HG03439 (cell line): Measurements from ENCODE around the gene RAMP1.
"Not testable (repeated sequence)": the region's sequence is repeated elsewhere in the genome, so short reads cannot be mapped to it uniquely, and the experiment has no call there.

Experiments used
- ATAC-seq: cut with Tn5 transposase; IDR thresholded peaks from one replicate; pipeline ENCODE4 v1.9.1; 2021; ENCODE audit warnings: mild to moderate bottlenecking, moderate library complexity; ENCODE audit not compliant: unreplicated experiment

RAMP1 gene

GRCh38 chr2:237942513-237942899 is 83.1 kb downstream of the RAMP1 start:
- no peak for ATAC-seq

DNA sequence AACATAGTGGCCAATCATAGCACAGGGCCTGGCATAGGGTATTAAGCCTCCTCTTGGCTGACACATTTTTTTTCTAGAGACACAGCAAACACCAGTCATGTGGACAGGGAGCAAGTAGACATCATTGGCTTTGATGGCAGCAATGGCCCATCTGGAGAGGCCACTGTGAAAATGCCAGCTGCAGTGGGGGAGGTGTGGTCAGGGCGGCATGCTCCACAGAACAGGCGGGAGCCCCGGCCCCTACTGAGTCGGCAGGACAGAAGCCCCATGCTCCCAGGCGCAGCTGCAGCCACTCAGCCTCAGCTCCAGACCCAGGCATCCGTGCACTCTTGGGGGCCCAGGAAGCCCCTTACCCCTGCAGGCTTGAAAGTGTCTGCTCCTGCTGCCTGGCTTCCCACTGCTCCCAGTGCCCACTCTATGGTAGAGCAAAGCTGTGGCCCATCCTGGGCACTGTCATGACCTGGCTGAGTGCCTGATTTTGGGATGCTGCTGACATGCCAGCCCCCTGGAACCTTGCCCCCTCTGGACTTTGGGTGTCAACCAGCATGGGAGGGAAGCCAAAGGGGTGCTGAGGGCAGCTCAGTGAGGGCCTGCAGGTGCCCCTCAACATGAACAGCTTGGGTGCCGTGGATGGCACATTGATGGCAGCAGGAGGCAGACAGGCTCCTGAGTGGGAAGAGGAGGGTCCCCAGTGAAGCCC is 84.1 kb downstream of the RAMP1 start:
- ATAC-seq: no peak

DNA sequence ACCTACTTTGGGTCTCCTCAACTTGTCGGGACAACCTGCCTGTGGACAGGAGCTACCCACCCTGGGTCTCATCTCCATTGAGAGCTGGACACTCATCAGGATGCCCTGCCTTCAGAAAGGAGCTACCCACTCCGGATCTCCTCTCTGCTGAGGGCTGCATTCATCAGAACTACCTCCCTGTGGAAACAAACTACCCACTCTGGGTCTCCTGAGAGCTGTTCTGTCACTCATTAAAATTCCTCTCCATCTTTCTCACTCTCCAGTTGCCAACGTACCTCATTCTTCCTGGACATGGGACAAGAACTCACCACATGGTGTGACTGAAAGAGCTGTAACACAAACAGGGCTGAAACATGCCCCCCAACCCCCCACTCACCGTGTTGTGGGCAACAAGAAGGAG is 84.9 kb downstream of the RAMP1 start:
- no peak for ATAC-seq

DNA sequence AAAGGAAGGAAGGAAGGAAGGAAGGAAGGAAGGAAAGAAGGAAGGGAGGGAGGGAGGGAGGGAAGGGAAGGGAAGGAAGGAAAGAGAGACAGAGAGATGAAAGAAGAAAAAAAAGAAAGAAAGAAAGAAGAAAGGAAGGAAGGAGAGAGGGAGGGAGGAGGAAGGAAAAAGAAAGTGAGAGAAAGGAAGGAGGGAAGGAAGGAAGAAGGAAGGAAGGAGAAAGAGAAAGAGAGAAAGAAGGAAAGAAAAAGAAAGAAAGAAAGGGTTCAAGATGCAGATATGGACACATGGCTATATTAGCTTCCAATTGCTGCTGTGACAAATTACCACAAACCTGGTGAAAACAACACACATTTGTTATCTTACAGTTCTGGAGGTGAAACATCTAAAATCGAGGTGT is 87.0 kb downstream of the RAMP1 start:
- ATAC-seq: no peak

DNA sequence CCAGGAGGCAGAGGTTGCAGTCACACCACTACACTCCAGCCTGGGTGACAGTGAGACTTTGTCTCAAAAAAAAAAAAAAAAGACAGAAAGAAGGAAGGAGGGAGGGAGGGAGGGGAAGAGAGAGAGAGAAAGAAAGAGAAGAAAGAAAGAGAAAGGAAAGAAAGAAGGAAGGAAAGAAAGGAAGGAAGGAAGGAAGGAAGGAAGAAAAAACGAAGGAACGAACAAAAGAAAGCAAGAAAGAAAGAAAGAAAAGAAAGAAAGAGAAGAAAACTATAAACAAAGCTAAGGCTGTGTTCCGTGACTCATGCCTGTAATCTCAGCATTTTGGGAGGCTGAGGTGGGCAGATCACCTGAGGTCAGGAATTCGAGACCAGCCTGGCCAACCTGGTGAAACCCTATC is 91.9 kb downstream of the RAMP1 start:
- not testable (repeated sequence) for ATAC-seq

- ATAC-seq: no peak
Observed at GRCh38 chr2:237951878-237952277, 92.5 kb downstream of the RAMP1 start.

DNA sequence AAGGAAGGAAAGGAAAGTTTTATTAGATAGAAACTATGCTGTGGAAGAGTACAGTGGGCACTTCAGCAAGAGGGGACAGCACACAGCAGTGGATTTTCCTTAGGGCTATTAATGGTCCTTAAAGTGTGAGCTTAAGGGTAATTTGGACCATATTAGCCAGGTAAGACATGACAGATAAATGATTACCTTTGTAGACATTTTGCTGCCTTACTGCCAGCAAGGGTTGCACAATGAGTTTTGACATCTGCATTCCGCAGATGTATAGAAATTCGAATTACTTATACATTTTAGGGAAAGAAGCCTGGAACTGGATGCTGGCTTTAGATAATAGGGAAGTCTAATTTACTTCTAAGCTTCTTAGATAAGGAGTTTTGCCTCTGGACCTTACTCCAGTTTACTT is 93.4 kb downstream of the RAMP1 start:
- ATAC-seq: no peak

DNA sequence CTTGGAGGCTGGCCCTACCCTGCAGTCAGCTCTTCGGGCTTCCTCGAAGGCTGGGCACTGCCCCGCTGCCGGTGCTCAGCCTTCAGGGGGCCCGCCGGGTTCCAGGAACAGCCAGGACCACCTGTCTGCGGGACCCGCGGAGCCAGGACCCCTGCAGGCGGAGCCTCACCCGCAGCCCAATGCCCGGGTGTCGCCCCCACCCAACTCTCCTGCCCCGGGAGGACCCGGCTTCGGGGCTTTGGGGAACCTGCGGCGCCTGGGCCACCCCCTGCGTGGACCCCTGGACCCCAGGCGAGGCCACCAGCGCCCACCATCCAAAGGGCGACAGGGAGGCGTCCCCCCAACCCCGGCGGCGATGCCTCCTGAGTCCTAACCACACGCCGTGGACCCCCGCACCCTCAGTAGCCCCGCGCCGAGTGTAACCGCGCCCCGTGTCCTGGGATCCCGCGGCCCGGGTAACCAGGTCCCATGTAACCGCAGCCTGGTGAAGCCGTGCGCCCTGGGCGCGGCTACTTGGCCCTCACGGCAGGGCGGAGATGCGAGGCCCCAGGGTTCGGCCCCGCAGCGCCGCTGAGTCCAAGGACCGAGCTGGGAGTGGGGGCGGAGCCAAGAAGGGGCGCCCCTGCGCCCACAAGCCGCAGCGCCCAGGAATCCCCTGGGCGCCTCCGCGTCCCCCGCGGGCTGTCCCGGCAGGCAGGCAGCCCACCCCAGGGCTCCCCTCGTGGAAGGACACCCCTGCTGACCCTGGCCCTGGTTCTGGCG is 96.4 kb downstream of the RAMP1 start:
- no peak for ATAC-seq

GRCh38 chr2:237956402-237956736 is 96.9 kb downstream of the RAMP1 start:
- ATAC-seq: no peak

- no peak for ATAC-seq
Observed at GRCh38 chr2:237961637-237962036, 102.2 kb downstream of the RAMP1 start.
